HCT116 (cell line): ENCODE data around the gene PLCE1.

Experiments
- CTCF ChIP-seq, 3 experiments: fragments of 200-600 bp in 1 of 3; sonication (generic) in 1 of 3; IDR thresholded peaks in 2 of 3; conservative IDR thresholded peaks in 1 of 3; 2 replicates each; pipeline ENCODE4 v1.5.1; 2012 to 2017; ENCODE audit warnings: low read depth in 2 of 3, low read length in 2 of 3, antibody characterized with exemption in 1 of 3, borderline replicate concordance in 1 of 3, control low read depth in 1 of 3, mild to moderate bottlenecking in 1 of 3, mixed read lengths in 1 of 3, mixed run types in 1 of 3, moderate library complexity in 1 of 3; ENCODE audit not compliant: insufficient read depth in 1 of 3
- EZH2 ChIP-seq: fragments of 200-600 bp; sonication (generic); IDR thresholded peaks from 2 replicates; pipeline ENCODE4 v1.6.1; 2017; ENCODE audit warnings: antibody characterized with exemption, mixed run types
- POLR2A ChIP-seq: IDR thresholded peaks from 2 replicates; pipeline ENCODE4 v1.7.0; 2011; ENCODE audit warnings: borderline replicate concordance; ENCODE audit not compliant: insufficient read depth, insufficient read length; ENCODE audit errors: extremely low read depth
- POLR2AphosphoS5 ChIP-seq: IDR thresholded peaks from 2 replicates; pipeline ENCODE4 v1.6.1; 2011; ENCODE audit warnings: mild to moderate bottlenecking, low read depth, low read length, moderate library complexity
- SRF ChIP-seq: IDR thresholded peaks from 2 replicates; pipeline ENCODE4 v1.6.1; 2012; ENCODE audit warnings: low read depth
- TF ChIP-seq, protein P1 (sequence below): IDR thresholded peaks from 2 replicates; pipeline ENCODE4 v1.6.1; 2012

GRCh38 chr10:93965911-93966310 is 27.8 kb upstream of the PLCE1 start:
- TF ChIP-seq, protein P1, sequence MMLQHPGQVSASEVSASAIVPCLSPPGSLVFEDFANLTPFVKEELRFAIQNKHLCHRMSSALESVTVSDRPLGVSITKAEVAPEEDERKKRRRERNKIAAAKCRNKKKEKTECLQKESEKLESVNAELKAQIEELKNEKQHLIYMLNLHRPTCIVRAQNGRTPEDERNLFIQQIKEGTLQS = no peak
- TF ChIP-seq POLR2A (no peak), CTCF (IDR thresholded peaks at IDR 0.05 in 2 of 3, conservative IDR thresholded peaks at IDR 0.05 in 1 of 3; ENCODE audit: borderline replicate concordance in 1 of 3, insufficient read depth in 1 of 3, low read depth in 2 of 3, low read length in 2 of 3) (no peak), POLR2AphosphoS5 (no peak), EZH2 (no peak), SRF (no peak)
